ENCODE measurements around the gene KCNAB1.

The KCNAB1 gene

DNA sequence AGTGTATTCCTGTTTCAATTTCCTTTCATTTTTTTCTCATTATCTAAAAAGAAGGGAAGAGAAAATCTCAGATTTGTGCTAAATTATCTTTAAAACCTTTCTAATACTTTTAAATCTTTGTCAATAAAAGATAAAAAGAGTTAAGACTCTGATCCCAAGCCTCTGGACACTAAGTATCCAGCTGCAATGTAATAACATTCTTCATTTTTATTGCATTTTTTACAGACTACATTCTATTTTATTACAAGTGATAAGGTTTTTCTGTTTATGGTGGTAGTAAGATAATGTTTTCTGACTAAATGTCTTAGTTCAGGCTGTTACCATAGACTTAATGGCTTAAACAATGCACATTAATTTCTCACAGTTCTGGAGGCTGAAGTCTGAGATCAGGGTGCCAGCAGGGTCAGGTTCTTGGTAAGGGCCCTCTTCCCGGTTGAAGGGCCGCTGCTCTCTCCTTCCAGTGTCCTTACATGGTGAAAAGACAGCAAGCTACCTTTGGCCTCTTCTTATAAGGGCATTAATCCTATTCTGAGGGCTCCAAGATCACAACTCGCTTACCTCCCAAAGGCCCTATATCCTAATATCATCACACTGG is 19.7 kb downstream of the KCNAB1 start:
- no peak for DNase-seq (ENCODE audit: low read depth, low spot score)

DNA sequence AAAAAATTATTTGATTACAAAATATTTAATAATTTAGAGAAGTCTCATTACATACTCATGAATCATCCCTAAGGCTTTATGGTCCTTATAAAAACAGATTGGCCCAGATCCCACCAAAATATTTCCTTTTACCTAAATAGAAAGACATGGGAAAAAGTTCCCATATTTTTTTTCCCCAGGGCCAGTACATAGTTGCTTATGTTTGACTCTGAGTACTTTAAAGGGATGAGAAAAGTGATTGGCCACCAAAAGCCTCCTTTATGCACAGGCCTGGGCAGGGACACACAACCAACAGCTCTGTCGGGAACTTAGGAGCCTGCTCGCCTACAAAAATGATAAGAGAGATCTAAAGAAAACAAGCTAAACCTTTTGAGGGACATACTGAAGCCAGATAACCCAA is 22.3 kb downstream of the KCNAB1 start:
- Histone ChIP-seq H3K4me3 (ENCODE audit: insufficient read length, low read depth) (no peak overlapping the region), H3K36me3 (ENCODE audit: insufficient read depth, insufficient read length, low read length) (no peaks in the 10 kb centered on the region), H3K4me1 (ENCODE audit: insufficient read depth, insufficient read length) (no peaks in the 10 kb centered on the region), H3K9me3 (ENCODE audit: insufficient read depth, low read length) (no peaks in the 10 kb centered on the region), H3K9ac (ENCODE audit: insufficient read length, low read depth) (no peak overlapping the region), H3K27me3 (ENCODE audit: insufficient read depth, insufficient read length) (no peaks in the 10 kb centered on the region)
- TF ChIP-seq SUZ12 (IDR thresholded peaks at IDR 0.05; ENCODE audit: extremely low read depth, insufficient read depth, insufficient read length) (no peak), ZNF274 (IDR thresholded peaks at IDR 0.05; ENCODE audit: low read depth, low read length) (no peak), YY1 (IDR thresholded peaks at IDR 0.05; ENCODE audit: insufficient read depth, insufficient read length) (no peak)
- DNase-seq (ENCODE audit: low read depth, low spot score), result no peak

More for the DNA sequence above, 19.7 kb downstream of the KCNAB1 start:
- Histone ChIP-seq H3K9me3 (ENCODE audit: insufficient read depth, low read length) (no peaks in the 10 kb centered on the region), H3K4me1 (ENCODE audit: insufficient read depth, insufficient read length) (no peaks in the 10 kb centered on the region), H3K27me3 (ENCODE audit: insufficient read depth, insufficient read length) (no peaks in the 10 kb centered on the region), H3K4me3 (ENCODE audit: insufficient read length, low read depth) (no peak overlapping the region), H3K9ac (ENCODE audit: insufficient read length, low read depth) (no peak overlapping the region), H3K36me3 (ENCODE audit: insufficient read depth, insufficient read length, low read length) (no peaks in the 10 kb centered on the region)
- TF ChIP-seq ZNF274 (IDR thresholded peaks at IDR 0.05; ENCODE audit: low read depth, low read length) (no peak), SUZ12 (IDR thresholded peaks at IDR 0.05; ENCODE audit: extremely low read depth, insufficient read depth, insufficient read length) (no peak), YY1 (IDR thresholded peaks at IDR 0.05; ENCODE audit: insufficient read depth, insufficient read length) (no peak)

DNA sequence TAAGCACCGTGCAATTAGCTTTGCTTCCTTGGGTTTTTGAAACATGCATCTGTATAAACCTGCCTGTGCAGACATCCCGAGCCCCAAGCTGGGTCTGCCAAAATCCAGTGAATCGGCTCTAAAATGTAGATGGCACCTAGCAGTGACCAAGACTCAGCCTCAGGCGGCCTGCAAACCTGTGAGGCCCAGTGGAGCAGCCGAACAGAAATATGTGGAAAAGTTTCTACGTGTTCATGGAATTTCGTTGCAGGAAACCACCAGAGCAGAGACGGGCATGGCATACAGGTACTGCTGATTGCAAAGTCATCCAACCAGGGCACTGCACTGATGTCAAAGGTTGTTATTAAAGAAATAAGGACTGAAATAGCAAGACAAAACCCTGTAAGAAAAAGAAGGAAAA is 22.8 kb downstream of the KCNAB1 start:
- TF ChIP-seq SUZ12 (IDR thresholded peaks at IDR 0.05; ENCODE audit: extremely low read depth, insufficient read depth, insufficient read length) (no peak), ZNF274 (IDR thresholded peaks at IDR 0.05; ENCODE audit: low read depth, low read length) (no peak), YY1 (IDR thresholded peaks at IDR 0.05; ENCODE audit: insufficient read depth, insufficient read length) (no peak)
- no peaks in the 10 kb centered on the region for H3K4me1 ChIP-seq (ENCODE audit: insufficient read depth, insufficient read length)
- H3K9ac ChIP-seq (ENCODE audit: insufficient read length, low read depth), result no peak overlapping the region
- no peak for DNase-seq (ENCODE audit: low read depth, low spot score)
- H3K36me3 ChIP-seq (ENCODE audit: insufficient read depth, insufficient read length, low read length), result no peaks in the 10 kb centered on the region
- H3K27me3 ChIP-seq (ENCODE audit: insufficient read depth, insufficient read length), result no peaks in the 10 kb centered on the region
- no peaks in the 10 kb centered on the region for H3K9me3 ChIP-seq (ENCODE audit: insufficient read depth, low read length)
- no peak overlapping the region for H3K4me3 ChIP-seq (ENCODE audit: insufficient read length, low read depth)

DNA sequence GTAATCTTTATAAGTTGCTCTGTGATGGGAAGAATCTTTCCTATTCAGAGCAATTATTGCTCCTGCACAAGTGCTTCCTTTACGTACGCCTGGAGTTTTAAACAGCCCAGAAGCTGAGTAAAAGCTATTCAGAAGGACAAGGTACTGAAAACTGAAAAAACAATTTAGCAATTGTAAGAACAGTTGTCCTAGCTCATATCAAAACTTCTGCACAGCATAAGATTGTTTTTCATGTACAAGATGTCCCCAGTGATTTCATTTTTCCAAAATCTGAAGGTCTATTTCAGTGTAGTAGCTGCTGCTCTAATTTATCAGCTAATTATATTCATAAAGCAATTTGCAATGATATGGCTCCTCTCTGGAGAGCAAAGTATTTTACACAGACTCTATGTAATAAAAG is 23.7 kb downstream of the KCNAB1 start:
- no peak for DNase-seq (ENCODE audit: low read depth, low spot score)
- H3K36me3 ChIP-seq (ENCODE audit: insufficient read depth, insufficient read length, low read length), result no peaks in the 10 kb centered on the region
- no peaks in the 10 kb centered on the region for H3K27me3 ChIP-seq (ENCODE audit: insufficient read depth, insufficient read length)
- no peaks in the 10 kb centered on the region for H3K4me1 ChIP-seq (ENCODE audit: insufficient read depth, insufficient read length)
- H3K9ac ChIP-seq (ENCODE audit: insufficient read length, low read depth), result no peak overlapping the region
- no peaks in the 10 kb centered on the region for H3K9me3 ChIP-seq (ENCODE audit: insufficient read depth, low read length)
- H3K4me3 ChIP-seq (ENCODE audit: insufficient read length, low read depth), result no peak overlapping the region
- no peak for TF ChIP-seq SUZ12 (IDR thresholded peaks at IDR 0.05; ENCODE audit: extremely low read depth, insufficient read depth, insufficient read length)
- TF ChIP-seq ZNF274 (IDR thresholded peaks at IDR 0.05; ENCODE audit: low read depth, low read length), result no peak
- no peak for TF ChIP-seq YY1 (IDR thresholded peaks at IDR 0.05; ENCODE audit: insufficient read depth, insufficient read length)

DNA sequence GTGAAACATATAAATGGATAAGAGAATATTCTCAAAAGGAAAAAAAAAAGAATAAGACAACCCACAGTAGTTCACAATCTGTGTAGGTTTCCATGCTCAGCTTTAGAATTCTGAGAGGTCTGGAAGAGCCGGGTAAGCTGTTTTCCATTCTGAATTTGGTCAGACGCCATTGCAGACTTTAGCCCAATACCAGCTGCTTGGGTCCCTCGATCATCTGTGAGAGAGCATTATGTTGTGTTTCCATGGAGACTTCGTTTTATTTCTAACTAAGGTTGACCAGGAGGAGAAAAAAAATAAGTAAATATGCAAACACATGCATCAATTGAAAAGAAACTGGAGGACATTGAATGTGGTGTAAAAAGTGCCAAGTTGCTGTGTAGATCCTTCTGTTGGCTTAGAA is 25.5 kb downstream of the KCNAB1 start:
- Histone ChIP-seq H3K9ac (ENCODE audit: insufficient read length, low read depth) (no peak overlapping the region), H3K4me3 (ENCODE audit: insufficient read length, low read depth) (no peak overlapping the region), H3K9me3 (ENCODE audit: insufficient read depth, low read length) (no peaks in the 10 kb centered on the region), H3K4me1 (ENCODE audit: insufficient read depth, insufficient read length) (no peaks in the 10 kb centered on the region), H3K36me3 (ENCODE audit: insufficient read depth, insufficient read length, low read length) (no peaks in the 10 kb centered on the region), H3K27me3 (ENCODE audit: insufficient read depth, insufficient read length) (no peaks in the 10 kb centered on the region)
- TF ChIP-seq YY1 (IDR thresholded peaks at IDR 0.05; ENCODE audit: insufficient read depth, insufficient read length) (no peak), SUZ12 (IDR thresholded peaks at IDR 0.05; ENCODE audit: extremely low read depth, insufficient read depth, insufficient read length) (no peak), ZNF274 (IDR thresholded peaks at IDR 0.05; ENCODE audit: low read depth, low read length) (no peak)
- DNase-seq (ENCODE audit: low read depth, low spot score), result no peak

DNA sequence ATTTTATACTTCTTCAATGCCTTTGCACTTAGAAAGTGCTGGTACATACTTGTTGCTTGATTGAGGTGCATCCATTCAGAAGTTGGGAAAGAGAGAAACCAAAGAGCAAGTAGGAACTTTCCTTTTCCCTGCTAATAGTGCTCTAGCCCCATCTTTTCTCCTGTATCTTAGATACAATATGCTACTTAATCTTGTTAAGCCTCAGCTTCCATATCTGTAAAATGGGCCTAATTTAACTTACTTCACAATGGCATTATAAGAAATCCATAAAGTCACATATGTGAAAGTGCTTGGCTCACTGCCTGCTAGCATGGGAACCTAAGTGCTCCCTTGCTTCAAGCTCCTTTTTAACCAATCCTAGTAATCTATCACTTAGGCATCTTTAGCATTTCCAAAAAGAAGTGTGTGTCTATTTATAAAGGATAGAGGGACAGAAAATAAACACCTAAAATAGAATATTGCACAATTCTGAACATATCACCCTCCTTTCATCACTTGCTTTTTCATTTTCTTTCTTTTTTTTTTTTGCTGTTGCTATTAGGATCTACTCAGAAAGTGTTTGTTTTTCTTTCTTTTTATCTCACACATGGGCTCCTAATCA is 28.1 kb downstream of the KCNAB1 start:
- no peaks in the 10 kb centered on the region for H3K9me3 ChIP-seq (ENCODE audit: insufficient read depth, low read length)
- H3K36me3 ChIP-seq (ENCODE audit: insufficient read depth, insufficient read length, low read length), result no peaks in the 10 kb centered on the region
- no peak overlapping the region for H3K4me3 ChIP-seq (ENCODE audit: insufficient read length, low read depth)
- no peaks in the 10 kb centered on the region for H3K27me3 ChIP-seq (ENCODE audit: insufficient read depth, insufficient read length)
- DNase-seq (ENCODE audit: low read depth, low spot score), result no peak
- H3K9ac ChIP-seq (ENCODE audit: insufficient read length, low read depth), result no peak overlapping the region
- TF ChIP-seq SUZ12 (IDR thresholded peaks at IDR 0.05; ENCODE audit: extremely low read depth, insufficient read depth, insufficient read length) (no peak), ZNF274 (IDR thresholded peaks at IDR 0.05; ENCODE audit: low read depth, low read length) (no peak), YY1 (IDR thresholded peaks at IDR 0.05; ENCODE audit: insufficient read depth, insufficient read length) (no peak)
- no peaks in the 10 kb centered on the region for H3K4me1 ChIP-seq (ENCODE audit: insufficient read depth, insufficient read length)

DNA sequence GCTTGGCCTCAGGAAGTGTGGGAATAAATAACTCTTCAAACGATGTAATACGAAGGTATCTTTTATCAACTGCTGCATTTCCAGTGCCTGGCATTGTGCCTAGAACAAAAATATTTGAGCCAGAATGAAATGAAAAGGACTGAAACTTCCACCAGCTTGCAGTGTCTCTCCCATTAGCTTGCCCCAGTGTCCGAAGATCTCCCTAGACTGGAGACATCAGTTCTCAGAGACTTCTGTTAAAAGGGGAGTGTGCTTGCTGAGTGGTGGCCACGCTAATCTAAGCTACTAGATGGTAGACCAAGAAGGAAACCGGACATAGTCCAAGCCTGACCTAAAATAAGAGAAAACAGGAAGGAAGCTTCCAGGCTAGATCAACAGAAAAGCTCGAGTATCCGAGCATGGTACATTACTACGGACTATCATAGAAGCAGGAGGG is 28.6 kb downstream of the KCNAB1 start:
- Histone ChIP-seq H3K4me1 (ENCODE audit: insufficient read depth, insufficient read length) (no peaks in the 10 kb centered on the region), H3K27me3 (ENCODE audit: insufficient read depth, insufficient read length) (no peaks in the 10 kb centered on the region), H3K9ac (ENCODE audit: insufficient read length, low read depth) (no peak overlapping the region), H3K36me3 (ENCODE audit: insufficient read depth, insufficient read length, low read length) (no peaks in the 10 kb centered on the region), H3K9me3 (ENCODE audit: insufficient read depth, low read length) (no peaks in the 10 kb centered on the region), H3K4me3 (ENCODE audit: insufficient read length, low read depth) (no peak overlapping the region)
- TF ChIP-seq YY1 (IDR thresholded peaks at IDR 0.05; ENCODE audit: insufficient read depth, insufficient read length) (no peak), SUZ12 (IDR thresholded peaks at IDR 0.05; ENCODE audit: extremely low read depth, insufficient read depth, insufficient read length) (no peak), ZNF274 (IDR thresholded peaks at IDR 0.05; ENCODE audit: low read depth, low read length) (no peak)
- DNase-seq (ENCODE audit: low read depth, low spot score), result no peak

Measured in NT2/D1 (cell line).